Uterus (tissue), 4 donors: ENCODE results near the gene ST3GAL6. TPM values are rescaled to one million over a fixed set of nuclear protein-coding genes. Genes with fewer than 3 reads are reported as not detected.

Experiments
- DNase-seq, 2 donors: peaks; one replicate each; pipeline ENCODE4 v3.0.0-alpha.2; 2019 to 2020
- H3K27ac ChIP-seq, 2 donors: fragments of 200-600 bp; sonication (generic); 1 replicate in 1 of 2; 2 replicates in 1 of 2; pipeline ENCODE4 v1.5.1; 2016 to 2018
- H3K27me3 ChIP-seq, 2 donors: fragments of 200-600 bp; sonication (generic); one replicate each; pipeline ENCODE4 v1.5.1; 2018 to 2019; ENCODE audit warnings: control low read depth in 1 of 2
- H3K36me3 ChIP-seq, 2 donors: fragments of 200-600 bp; sonication (generic); one replicate each; pipeline ENCODE4 v1.5.1; 2019; ENCODE audit warnings: control low read depth in 1 of 2
- H3K4me1 ChIP-seq, 2 donors: fragments of 200-600 bp; sonication (generic); one replicate each; pipeline ENCODE4 v1.5.1; 2018 to 2019; ENCODE audit warnings: control low read depth in 1 of 2
- H3K4me3 ChIP-seq, 2 donors: fragments of 200-600 bp; sonication (generic); 1 replicate in 1 of 2; 2 replicates in 1 of 2; pipeline ENCODE4 v1.5.1; 2018 to 2019; ENCODE audit warnings: mild to moderate bottlenecking in 1 of 2
- H3K9me3 ChIP-seq, 2 donors: fragments of 200-600 bp; sonication (generic); one replicate each; pipeline ENCODE4 v1.5.1; 2019; ENCODE audit warnings: control low read depth in 1 of 2
- POLR2A ChIP-seq, 2 donors: fragments of 450-650 bp; IDR thresholded peaks; one replicate each; pipeline ENCODE4 v1.6.1; 2016; ENCODE audit warnings: antibody characterized with exemption in 2 of 2, mild to moderate bottlenecking in 1 of 2, moderate library complexity in 1 of 2
- intact Hi-C: fragments of 100-400 bp; cut with DNase I; formaldehyde crosslinking; loops from one replicate; pipeline ENCODE4 v1.15.1; 2023; ENCODE audit warnings: low total_unique reads
- total RNA-seq, 4 donors: library from RNA; depleted of rRNA in 3 of 4; stranded (reverse); fragments of >200 nt in 3 of 4; gene quantifications; one replicate each; pipeline versions ENCODE4 v1.1.0 to v1.2.4, GENCODE V29; 2014 to 2023
- TF ChIP-seq, protein P1 (sequence below), 4 experiments: fragments of 200-600 bp in 2 of 4; fragments of 450-650 bp in 2 of 4; sonication (generic) in 2 of 4; IDR thresholded peaks; one replicate each; pipeline ENCODE4 v1.5.1; 2016 to 2019; ENCODE audit warnings: antibody characterized with exemption in 4 of 4, mild to moderate bottlenecking in 2 of 4, moderate library complexity in 1 of 4
- donor health status: DM: yes; HTN: yes; CAD: no.

Gene ST3GAL6
- total RNA-seq, result 10 to 100 TPM in 2 of 4 donors, 1 to 10 TPM in 2; 1.8 to 14.9 (median 9.6) TPM

DNA sequence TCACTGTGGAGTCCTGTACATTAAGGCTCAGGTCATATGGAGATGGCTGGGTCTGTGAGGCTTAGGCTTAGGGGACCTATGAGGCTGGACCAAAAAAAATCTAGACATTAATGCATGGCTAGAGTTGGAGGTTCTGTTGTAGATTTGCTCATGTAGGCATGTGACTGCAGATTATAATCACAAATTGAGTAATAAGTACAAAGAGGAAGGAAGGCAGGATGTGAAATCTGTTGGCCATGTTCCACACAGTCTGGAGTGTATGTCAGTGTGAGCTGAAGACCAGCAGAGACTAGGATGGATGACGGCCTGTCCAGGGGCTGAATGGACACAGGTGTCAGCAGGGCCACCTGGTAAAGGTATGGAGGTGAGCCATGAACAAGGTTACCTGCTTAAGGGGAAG lies at the start of gene ST3GAL6:
Gene ST3GAL6 (plus strand): TSS at position 265 of the 400 bp plus-strand sequence. CDS start 5,101 bp downstream, outside the sequence.
- Histone ChIP-seq H3K27ac (peak within 1 kb of the TSS in 1 of 2 donors; percentile 8), H3K36me3 (no peaks in the 10 kb centered on the region), H3K4me1 (no peaks in the 10 kb centered on the region), H3K4me3 (no peak within 1 kb of the TSS), H3K27me3 (no peaks in the 10 kb centered on the region), H3K9me3 (no peaks in the 10 kb centered on the region)
- intact Hi-C loops, result no loop called here
- TF ChIP-seq POLR2A (IDR thresholded peaks at IDR 0.05), result no peak
- TF ChIP-seq, protein P1, sequence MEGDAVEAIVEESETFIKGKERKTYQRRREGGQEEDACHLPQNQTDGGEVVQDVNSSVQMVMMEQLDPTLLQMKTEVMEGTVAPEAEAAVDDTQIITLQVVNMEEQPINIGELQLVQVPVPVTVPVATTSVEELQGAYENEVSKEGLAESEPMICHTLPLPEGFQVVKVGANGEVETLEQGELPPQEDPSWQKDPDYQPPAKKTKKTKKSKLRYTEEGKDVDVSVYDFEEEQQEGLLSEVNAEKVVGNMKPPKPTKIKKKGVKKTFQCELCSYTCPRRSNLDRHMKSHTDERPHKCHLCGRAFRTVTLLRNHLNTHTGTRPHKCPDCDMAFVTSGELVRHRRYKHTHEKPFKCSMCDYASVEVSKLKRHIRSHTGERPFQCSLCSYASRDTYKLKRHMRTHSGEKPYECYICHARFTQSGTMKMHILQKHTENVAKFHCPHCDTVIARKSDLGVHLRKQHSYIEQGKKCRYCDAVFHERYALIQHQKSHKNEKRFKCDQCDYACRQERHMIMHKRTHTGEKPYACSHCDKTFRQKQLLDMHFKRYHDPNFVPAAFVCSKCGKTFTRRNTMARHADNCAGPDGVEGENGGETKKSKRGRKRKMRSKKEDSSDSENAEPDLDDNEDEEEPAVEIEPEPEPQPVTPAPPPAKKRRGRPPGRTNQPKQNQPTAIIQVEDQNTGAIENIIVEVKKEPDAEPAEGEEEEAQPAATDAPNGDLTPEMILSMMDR (IDR thresholded peaks at IDR 0.05), result no peak
- peak; percentile 24 to 43 for DNase-seq

GRCh38 chr3:98713984-98714383 lies 49.2 kb upstream of the ST3GAL6 start:
- Histone ChIP-seq H3K27ac (no peak overlapping the region), H3K27me3 (no peaks in the 10 kb centered on the region), H3K4me3 (no peak overlapping the region), H3K9me3 (no peaks in the 10 kb centered on the region), H3K36me3 (no peaks in the 10 kb centered on the region), H3K4me1 (no peaks in the 10 kb centered on the region)
- no peak for TF ChIP-seq POLR2A (IDR thresholded peaks at IDR 0.05)
- TF ChIP-seq, protein P1 (IDR thresholded peaks at IDR 0.05), result no peak
- intact Hi-C loops, result no loop called here
- DNase-seq, result no peak

- H3K27me3 ChIP-seq, result no peaks in the 10 kb centered on the region
- DNase-seq, result no peak
- intact Hi-C loops, result no loop called here
- no peaks in the 10 kb centered on the region for H3K36me3 ChIP-seq
- no peak overlapping the region for H3K27ac ChIP-seq
- no peak overlapping the region for H3K4me3 ChIP-seq
- no peaks in the 10 kb centered on the region for H3K9me3 ChIP-seq
- no peaks in the 10 kb centered on the region for H3K4me1 ChIP-seq
- no peak for TF ChIP-seq POLR2A (IDR thresholded peaks at IDR 0.05)
- TF ChIP-seq, protein P1 (IDR thresholded peaks at IDR 0.05), result no peak
Measured at GRCh38 chr3:98717584-98717983, 45.6 kb upstream of the ST3GAL6 start.

GRCh38 chr3:98718730-98719129 lies 44.4 kb upstream of the ST3GAL6 start:
- Histone ChIP-seq H3K27ac (no peak overlapping the region), H3K9me3 (no peaks in the 10 kb centered on the region), H3K27me3 (no peaks in the 10 kb centered on the region), H3K4me1 (no peaks in the 10 kb centered on the region), H3K36me3 (no peaks in the 10 kb centered on the region), H3K4me3 (no peak overlapping the region)
- no peak for DNase-seq
- intact Hi-C loops, result no loop called here
- TF ChIP-seq, protein P1 (IDR thresholded peaks at IDR 0.05), result no peak
- no peak for TF ChIP-seq POLR2A (IDR thresholded peaks at IDR 0.05)

DNA sequence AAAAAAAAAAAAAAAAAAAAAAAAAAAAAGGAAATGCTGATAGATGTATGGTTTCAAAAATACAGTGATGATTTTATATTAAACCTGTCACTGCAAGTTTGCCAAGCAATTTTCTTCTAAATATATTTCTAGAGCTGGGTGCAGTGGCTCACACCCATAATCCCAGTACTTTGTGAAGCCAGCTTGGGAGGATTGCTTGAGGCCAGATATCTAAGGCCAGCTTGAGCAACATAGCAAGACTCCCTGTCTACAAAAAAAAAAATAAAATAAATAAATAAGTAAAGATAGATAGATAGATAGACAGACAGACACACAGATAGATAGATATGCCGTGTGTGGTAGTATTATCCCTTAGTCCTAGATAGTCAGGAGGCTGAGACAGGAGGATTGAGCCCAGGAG lies 41.4 kb upstream of the ST3GAL6 start:
- no peak for DNase-seq
- no peaks in the 10 kb centered on the region for H3K9me3 ChIP-seq
- no peak for TF ChIP-seq POLR2A (IDR thresholded peaks at IDR 0.05)
- TF ChIP-seq, protein P1 (IDR thresholded peaks at IDR 0.05), result no peak
- no peak overlapping the region for H3K27ac ChIP-seq
- H3K27me3 ChIP-seq, result no peaks in the 10 kb centered on the region
- intact Hi-C loops, result no loop called here
- no peaks in the 10 kb centered on the region for H3K4me1 ChIP-seq
- H3K4me3 ChIP-seq, result no peak overlapping the region
- H3K36me3 ChIP-seq, result no peaks in the 10 kb centered on the region
